HepG2 (cell line): ENCODE measurements around the gene RRP9. TPM values are rescaled to one million over a fixed set of nuclear protein-coding genes. Genes with fewer than 3 reads are reported as not detected.
A peak's percentile ranks its signal among the peaks of the same experiment; 100 is the strongest.

Experiments used
- AGO1 ChIP-seq: fragments of 200-400 bp; formaldehyde crosslinking; IDR thresholded peaks from 2 replicates; pipeline ENCODE4 v1.6.1; 2017; ENCODE audit warnings: mild to moderate bottlenecking, low read depth, low read length, moderate library complexity; ENCODE audit not compliant: poor library complexity, severe bottlenecking
- AHR ChIP-seq: IDR thresholded peaks from 2 replicates; pipeline ENCODE4 v1.6.1; 2018; ENCODE audit warnings: missing genetic modification reagents, missing compliant biosample characterization
- CBX5 ChIP-seq: sonication (generic); formaldehyde crosslinking; IDR thresholded peaks from 2 replicates; pipeline ENCODE4 v1.4.0; 2020; ENCODE audit warnings: missing genetic modification reagents, borderline replicate concordance
- CREM ChIP-seq, 2 experiments: sonication (generic) in 1 of 2; formaldehyde crosslinking in 1 of 2; IDR thresholded peaks; 2 replicates each; pipeline versions ENCODE4 v1.4.0 to v1.6.1; 2016 to 2020; ENCODE audit warnings: antibody characterized with exemption in 1 of 2, mild to moderate bottlenecking in 1 of 2, missing genetic modification reagents in 1 of 2
- ETV6 ChIP-seq: sonication (generic); formaldehyde crosslinking; conservative IDR thresholded peaks from 2 replicates; pipeline ENCODE4 v1.4.0; 2020; ENCODE audit warnings: missing genetic modification reagents
- FIP1L1 ChIP-seq: fragments of 200-400 bp; formaldehyde crosslinking; IDR thresholded peaks from 2 replicates; pipeline ENCODE4 v1.6.1; 2018; ENCODE audit warnings: low read depth, mild to moderate bottlenecking, low read length, moderate library complexity, borderline replicate concordance; ENCODE audit not compliant: insufficient read depth
- GABPA ChIP-seq, 2 experiments: IDR thresholded peaks; 2 replicates each; pipeline ENCODE4 v1.6.1; 2011 to 2016; ENCODE audit warnings: low read depth in 2 of 2, low read length in 1 of 2, missing biosample characterization in 1 of 2, missing genetic modification characterization in 1 of 2
- HOXA3 ChIP-seq: sonication (generic); formaldehyde crosslinking; IDR thresholded peaks from 2 replicates; pipeline ENCODE4 v1.5.0; 2020; ENCODE audit warnings: missing genetic modification reagents
- PAF1 ChIP-seq: IDR thresholded peaks from 2 replicates; pipeline ENCODE4 v1.6.1; 2016; ENCODE audit warnings: missing genetic modification reagents, missing compliant biosample characterization
- SCMH1 ChIP-seq: sonication (generic); formaldehyde crosslinking; IDR thresholded peaks from 2 replicates; pipeline ENCODE4 v1.9.0; 2021; ENCODE audit warnings: missing genetic modification reagents, mild to moderate bottlenecking, borderline replicate concordance
- SP1 ChIP-seq, 2 experiments: fragments of 450-650 bp in 1 of 2; sonication (generic) in 1 of 2; formaldehyde crosslinking in 1 of 2; IDR thresholded peaks; 2 replicates each; pipeline versions ENCODE4 v1.4.0 to v1.6.1; 2016 to 2020; ENCODE audit warnings: missing genetic modification reagents in 1 of 2
- SRF ChIP-seq: IDR thresholded peaks from 2 replicates; pipeline ENCODE4 v1.6.1; 2011; ENCODE audit warnings: mild to moderate bottlenecking, low read depth, low read length, moderate library complexity
- WIZ ChIP-seq: sonication (generic); formaldehyde crosslinking; IDR thresholded peaks from 2 replicates; pipeline ENCODE4 v1.5.1; 2020; ENCODE audit warnings: mild to moderate bottlenecking, missing genetic modification reagents
- ZNF234 ChIP-seq: sonication (generic); formaldehyde crosslinking; conservative IDR thresholded peaks from 2 replicates; pipeline ENCODE4 v1.5.1; 2020; ENCODE audit warnings: mild to moderate bottlenecking, missing genetic modification reagents
- ZNF274 ChIP-seq: sonication (generic); formaldehyde crosslinking; IDR thresholded peaks from 2 replicates; pipeline ENCODE4 v1.5.1; 2020; ENCODE audit warnings: mild to moderate bottlenecking, missing genetic modification reagents
- ZNF3 ChIP-seq: IDR thresholded peaks from 2 replicates; pipeline ENCODE4 v1.7.0; 2017; ENCODE audit warnings: inconsistent platforms
- ZNF572 ChIP-seq: sonication (generic); formaldehyde crosslinking; IDR thresholded peaks from 2 replicates; pipeline ENCODE4 v1.5.1; 2020; ENCODE audit warnings: mild to moderate bottlenecking, missing genetic modification reagents
- ZNF709 ChIP-seq: sonication (generic); formaldehyde crosslinking; IDR thresholded peaks from 2 replicates; pipeline ENCODE4 v1.5.0; 2020; ENCODE audit warnings: mild to moderate bottlenecking, missing genetic modification reagents
- ZSCAN12 ChIP-seq: sonication (generic); formaldehyde crosslinking; IDR thresholded peaks from 2 replicates; pipeline ENCODE4 v1.9.0; 2021; ENCODE audit warnings: mild to moderate bottlenecking, missing genetic modification reagents
- ZSCAN25 ChIP-seq: sonication (generic); formaldehyde crosslinking; IDR thresholded peaks from 2 replicates; pipeline ENCODE4 v1.8.0; 2022; ENCODE audit warnings: mild to moderate bottlenecking, missing genetic modification reagents
- polyA plus RNA-seq, 8 experiments: library from polyadenylated mRNA; depleted of rRNA in 3 of 8; stranded (reverse) in 7 of 8; unstranded in 1 of 8; fragments of >200 nt; fragmentation: Illumina TruSeq in 4 of 8; extraction: Trizol in 4 of 8; gene quantifications; 2 replicates each; pipeline versions ENCODE4 v1.2.1 to v1.2.3, GENCODE V29; 2011 to 2016; ENCODE audit warnings: low read depth in 4 of 8, missing spikeins in 1 of 8, mixed read lengths in 1 of 8; ENCODE audit not compliant: insufficient read depth in 1 of 8
- total RNA-seq, 5 experiments: library from RNA; depleted of rRNA; stranded (reverse); fragments of >200 nt; fragmentation: Illumina TruSeq; extraction: Trizol; gene quantifications; 2 replicates each; pipeline ENCODE4 v1.2.3, GENCODE V29; 2016; ENCODE audit warnings: low read depth in 1 of 5
- TF ChIP-seq, protein P1 (sequence below): sonication (generic); formaldehyde crosslinking; IDR thresholded peaks from 2 replicates; pipeline ENCODE4 v1.5.0; 2020; ENCODE audit warnings: mild to moderate bottlenecking, missing genetic modification reagents, borderline replicate concordance
- TF ChIP-seq, protein P2 (sequence below), 2 experiments: sonication (generic) in 1 of 2; formaldehyde crosslinking in 1 of 2; IDR thresholded peaks; 2 replicates each; pipeline versions ENCODE4 v1.4.0 to v1.6.1; 2018 to 2020; ENCODE audit warnings: missing genetic modification reagents in 2 of 2, borderline replicate concordance in 1 of 2, low read depth in 1 of 2, mild to moderate bottlenecking in 1 of 2, missing biosample characterization in 1 of 2
- TF ChIP-seq, protein P3 (sequence below): IDR thresholded peaks from 2 replicates; pipeline ENCODE4 v1.6.1; 2016; ENCODE audit warnings: mild to moderate bottlenecking, missing biosample characterization, missing genetic modification reagents

RRP9 gene
- total and polyA plus RNA-seq, 2 of the 13 experiments (the other 11 are each of a cell fraction or from before 2014, with no cell fraction given) = 14.8 to 44.0 TPM

DNA sequence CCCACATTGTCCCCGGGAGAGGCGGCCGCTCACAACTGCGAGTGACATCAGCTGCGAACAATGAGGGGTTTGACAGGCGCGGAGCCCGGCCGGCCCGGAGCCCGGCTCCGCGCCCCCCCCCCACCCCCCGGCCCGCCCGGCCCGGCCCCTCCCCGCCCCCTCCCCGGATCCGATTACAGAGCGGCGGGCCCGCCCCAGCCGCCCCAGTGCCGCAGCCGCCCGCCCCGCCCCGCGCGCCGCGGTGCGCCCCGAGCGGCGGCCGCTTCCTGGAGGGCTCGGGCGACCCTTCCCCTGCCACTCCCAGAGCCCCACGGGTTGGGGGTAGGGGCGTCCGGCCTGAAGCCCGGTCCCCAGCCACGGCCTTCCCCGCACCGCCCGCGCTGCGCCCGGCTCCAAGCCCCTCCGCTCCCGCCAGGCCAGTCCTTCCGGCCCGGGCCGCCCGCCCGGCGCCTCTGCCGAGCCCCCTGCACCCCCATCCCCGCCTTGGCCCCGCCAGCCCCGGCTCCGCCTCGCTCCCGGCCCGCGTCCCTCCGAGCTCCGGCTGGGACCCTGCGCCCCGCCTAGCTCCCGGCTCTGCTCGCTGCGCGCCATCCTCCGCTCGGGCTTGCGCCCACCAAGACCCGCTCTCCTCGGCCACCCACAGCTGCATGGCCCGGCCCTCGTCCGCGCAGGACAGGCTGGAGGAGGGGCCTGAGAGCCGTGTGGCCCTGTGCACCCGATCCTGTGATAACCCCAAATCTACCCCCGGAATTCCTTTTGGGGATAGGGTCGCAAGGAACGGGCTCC lies 25.9 kb upstream of the RRP9 start, which contains the start of gene PCBP4 (continued):
- TF ChIP-seq ZNF709 = 0 out of 2 replicates have a peak, but pooled peaks have one; percentile 4
- TF ChIP-seq ETV6 = peak; percentile 33; the same call in 1 of the 2 replicates
- TF ChIP-seq CREM (IDR thresholded peaks at IDR 0.05) = no peak
- no peak for TF ChIP-seq CREM (CRISPR knock-in tag; IDR thresholded peaks at IDR 0.05)
- TF ChIP-seq, protein P1, sequence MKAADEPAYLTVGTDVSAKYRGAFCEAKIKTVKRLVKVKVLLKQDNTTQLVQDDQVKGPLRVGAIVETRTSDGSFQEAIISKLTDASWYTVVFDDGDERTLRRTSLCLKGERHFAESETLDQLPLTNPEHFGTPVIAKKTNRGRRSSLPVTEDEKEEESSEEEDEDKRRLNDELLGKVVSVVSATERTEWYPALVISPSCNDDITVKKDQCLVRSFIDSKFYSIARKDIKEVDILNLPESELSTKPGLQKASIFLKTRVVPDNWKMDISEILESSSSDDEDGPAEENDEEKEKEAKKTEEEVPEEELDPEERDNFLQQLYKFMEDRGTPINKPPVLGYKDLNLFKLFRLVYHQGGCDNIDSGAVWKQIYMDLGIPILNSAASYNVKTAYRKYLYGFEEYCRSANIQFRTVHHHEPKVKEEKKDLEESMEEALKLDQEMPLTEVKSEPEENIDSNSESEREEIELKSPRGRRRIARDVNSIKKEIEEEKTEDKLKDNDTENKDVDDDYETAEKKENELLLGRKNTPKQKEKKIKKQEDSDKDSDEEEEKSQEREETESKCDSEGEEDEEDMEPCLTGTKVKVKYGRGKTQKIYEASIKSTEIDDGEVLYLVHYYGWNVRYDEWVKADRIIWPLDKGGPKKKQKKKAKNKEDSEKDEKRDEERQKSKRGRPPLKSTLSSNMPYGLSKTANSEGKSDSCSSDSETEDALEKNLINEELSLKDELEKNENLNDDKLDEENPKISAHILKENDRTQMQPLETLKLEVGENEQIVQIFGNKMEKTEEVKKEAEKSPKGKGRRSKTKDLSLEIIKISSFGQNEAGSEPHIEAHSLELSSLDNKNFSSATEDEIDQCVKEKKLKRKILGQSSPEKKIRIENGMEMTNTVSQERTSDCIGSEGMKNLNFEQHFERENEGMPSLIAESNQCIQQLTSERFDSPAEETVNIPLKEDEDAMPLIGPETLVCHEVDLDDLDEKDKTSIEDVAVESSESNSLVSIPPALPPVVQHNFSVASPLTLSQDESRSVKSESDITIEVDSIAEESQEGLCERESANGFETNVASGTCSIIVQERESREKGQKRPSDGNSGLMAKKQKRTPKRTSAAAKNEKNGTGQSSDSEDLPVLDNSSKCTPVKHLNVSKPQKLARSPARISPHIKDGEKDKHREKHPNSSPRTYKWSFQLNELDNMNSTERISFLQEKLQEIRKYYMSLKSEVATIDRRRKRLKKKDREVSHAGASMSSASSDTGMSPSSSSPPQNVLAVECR = 0 out of 2 replicates have a peak, but pooled peaks have one; percentile 27
- no peak for TF ChIP-seq ZSCAN25 (CRISPR knock-in tag)
- TF ChIP-seq HOXA3 (CRISPR knock-in tag) = peak; percentile 29; the same call in 1 of the 2 replicates
- TF ChIP-seq ZNF234 = no peak
- no peak for TF ChIP-seq FIP1L1
- TF ChIP-seq, protein P2, sequence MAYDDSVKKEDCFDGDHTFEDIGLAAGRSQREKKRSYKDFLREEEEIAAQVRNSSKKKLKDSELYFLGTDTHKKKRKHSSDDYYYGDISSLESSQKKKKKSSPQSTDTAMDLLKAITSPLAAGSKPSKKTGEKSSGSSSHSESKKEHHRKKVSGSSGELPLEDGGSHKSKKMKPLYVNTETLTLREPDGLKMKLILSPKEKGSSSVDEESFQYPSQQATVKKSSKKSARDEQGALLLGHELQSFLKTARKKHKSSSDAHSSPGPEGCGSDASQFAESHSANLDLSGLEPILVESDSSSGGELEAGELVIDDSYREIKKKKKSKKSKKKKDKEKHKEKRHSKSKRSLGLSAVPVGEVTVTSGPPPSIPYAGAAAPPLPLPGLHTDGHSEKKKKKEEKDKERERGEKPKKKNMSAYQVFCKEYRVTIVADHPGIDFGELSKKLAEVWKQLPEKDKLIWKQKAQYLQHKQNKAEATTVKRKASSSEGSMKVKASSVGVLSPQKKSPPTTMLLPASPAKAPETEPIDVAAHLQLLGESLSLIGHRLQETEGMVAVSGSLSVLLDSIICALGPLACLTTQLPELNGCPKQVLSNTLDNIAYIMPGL (CRISPR knock-in tag; IDR thresholded peaks at IDR 0.05; ENCODE audit: borderline replicate concordance in 1 of 2, low read depth in 1 of 2) = 0 out of 4 replicates have a peak, but pooled peaks of 1 of the 2 experiments have one; percentile 17
- TF ChIP-seq ZSCAN12 (CRISPR knock-in tag) = no peak
- TF ChIP-seq, protein P3, sequence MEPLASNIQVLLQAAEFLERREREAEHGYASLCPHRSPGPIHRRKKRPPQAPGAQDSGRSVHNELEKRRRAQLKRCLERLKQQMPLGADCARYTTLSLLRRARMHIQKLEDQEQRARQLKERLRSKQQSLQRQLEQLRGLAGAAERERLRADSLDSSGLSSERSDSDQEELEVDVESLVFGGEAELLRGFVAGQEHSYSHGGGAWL (CRISPR knock-in tag) = peak; percentile 51; the same call in 1 of the 2 replicates
- TF ChIP-seq GABPA (IDR thresholded peaks at IDR 0.05; ENCODE audit: low read depth, low read length) = no peak
- no peak for TF ChIP-seq GABPA (CRISPR knock-in tag; IDR thresholded peaks at IDR 0.05; ENCODE audit: low read depth)
- TF ChIP-seq SCMH1 (CRISPR knock-in tag) = no peak
- 0 out of 2 replicates have a peak, but pooled peaks have one; percentile 32 for TF ChIP-seq PAF1
- TF ChIP-seq SP1 (IDR thresholded peaks at IDR 0.05) = no peak
- TF ChIP-seq SP1 (CRISPR knock-in tag; IDR thresholded peaks at IDR 0.05) = no peak
- no peak for TF ChIP-seq WIZ (CRISPR knock-in tag)
- 0 out of 2 replicates have a peak, but pooled peaks have one; percentile 23 for TF ChIP-seq AHR (CRISPR knock-in tag)
- TF ChIP-seq ZNF572 = no peak
- TF ChIP-seq CBX5 (CRISPR knock-in tag) = no peak
- no peak for TF ChIP-seq SRF
- no peak; the same call in 1 of the 2 replicates for TF ChIP-seq ZNF274 (CRISPR knock-in tag)
- peak; percentile 93 for TF ChIP-seq AGO1
- TF ChIP-seq ZNF3 = no peak
